Central memory CD8-positive, alpha-beta T cell (primary cell): ENCODE results near the gene ZNF500.

Source experiments
- ATAC-seq: fragments of 150-1000 bp; cut with Tn5 transposase; replicated peaks from 2 replicates; pipeline ENCODE4 v1.10.0; 2022; ENCODE audit warnings: mild to moderate bottlenecking, moderate FRiP score, moderate number of reproducible peaks; ENCODE audit not compliant: poor library complexity, severe bottlenecking; ENCODE audit errors: extremely low read depth
- DNase-seq, 2 donors: peaks; one replicate each; pipeline ENCODE4 v3.0.0; 2021; ENCODE audit warnings: low spot score in 2 of 2
- H3K27ac Mint-ChIP-seq: one replicate; pipeline ENCODE4 v1.8.0; 2022; ENCODE audit warnings: low read depth, mild to moderate bottlenecking, moderate library complexity, mixed read lengths
- H3K27me3 Mint-ChIP-seq: one replicate; pipeline ENCODE4 v1.8.0; 2022; ENCODE audit warnings: mixed read lengths
- H3K36me3 Mint-ChIP-seq: one replicate; pipeline ENCODE4 v1.8.0; 2022; ENCODE audit warnings: mild to moderate bottlenecking, moderate library complexity, mixed read lengths; ENCODE audit not compliant: insufficient read depth
- H3K4me1 Mint-ChIP-seq: one replicate; pipeline ENCODE4 v1.8.0; 2022; ENCODE audit warnings: mixed read lengths
- H3K4me3 Mint-ChIP-seq: one replicate; pipeline ENCODE4 v1.8.0; 2022; ENCODE audit warnings: mild to moderate bottlenecking, moderate library complexity, mixed read lengths
- H3K9me3 Mint-ChIP-seq: one replicate; pipeline ENCODE4 v1.8.0; 2022; ENCODE audit warnings: mixed read lengths

The ZNF500 gene

DNA sequence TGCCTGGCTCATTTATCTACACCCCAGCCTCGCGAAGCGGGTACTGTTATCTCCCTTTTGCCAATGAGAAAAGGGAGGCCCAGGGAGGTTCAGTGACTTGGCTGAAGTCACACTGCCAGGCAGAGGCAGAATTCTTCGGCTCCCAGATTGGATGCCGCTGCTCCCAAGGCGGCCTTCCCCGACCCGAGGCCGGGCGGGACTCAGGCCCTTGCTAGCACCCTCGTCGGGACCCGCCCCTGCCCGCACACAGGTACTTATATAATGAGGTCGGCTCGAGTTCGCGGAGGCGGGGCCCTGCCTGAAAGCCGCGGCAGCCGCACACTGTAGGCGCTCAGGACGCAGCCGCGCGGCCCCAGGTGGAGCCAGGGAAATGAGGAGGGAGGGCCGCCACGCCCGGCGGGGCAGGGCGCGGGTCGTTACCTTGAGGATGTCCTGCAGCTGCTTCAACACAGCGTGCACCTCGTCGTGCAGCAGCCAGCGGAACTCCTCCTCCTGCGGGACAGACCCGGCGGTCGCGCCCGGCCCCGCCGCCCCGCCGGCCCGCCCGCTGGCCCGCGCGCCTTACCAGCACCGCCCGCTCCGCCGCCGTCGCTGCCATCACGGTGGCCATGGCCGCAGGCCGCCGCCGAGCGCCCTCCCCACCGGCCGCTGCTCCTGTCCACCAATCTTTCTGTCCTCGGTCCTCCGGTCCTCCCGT is 35.1 kb upstream of the ZNF500 start, which contains the start of gene ROGDI:
ROGDI (minus strand) TSS at position 672 of the 697 bp plus-strand sequence; CDS start at position 610, 62 bp downstream.
- Mint-ChIP-seq H3K27ac (peak within 1 kb of the TSS; percentile 68), H3K9me3 (no peaks in the 10 kb centered on the region), H3K27me3 (no peaks in the 10 kb centered on the region), H3K36me3 (peaks cover 8% of the 10 kb centered on the region), H3K4me1 (peaks cover 12% of the 10 kb centered on the region), H3K4me3 (peak within 1 kb of the TSS; percentile 87)
- DNase-seq (peak; percentile 58 to 64), ATAC-seq (peak; percentile 73)

DNA sequence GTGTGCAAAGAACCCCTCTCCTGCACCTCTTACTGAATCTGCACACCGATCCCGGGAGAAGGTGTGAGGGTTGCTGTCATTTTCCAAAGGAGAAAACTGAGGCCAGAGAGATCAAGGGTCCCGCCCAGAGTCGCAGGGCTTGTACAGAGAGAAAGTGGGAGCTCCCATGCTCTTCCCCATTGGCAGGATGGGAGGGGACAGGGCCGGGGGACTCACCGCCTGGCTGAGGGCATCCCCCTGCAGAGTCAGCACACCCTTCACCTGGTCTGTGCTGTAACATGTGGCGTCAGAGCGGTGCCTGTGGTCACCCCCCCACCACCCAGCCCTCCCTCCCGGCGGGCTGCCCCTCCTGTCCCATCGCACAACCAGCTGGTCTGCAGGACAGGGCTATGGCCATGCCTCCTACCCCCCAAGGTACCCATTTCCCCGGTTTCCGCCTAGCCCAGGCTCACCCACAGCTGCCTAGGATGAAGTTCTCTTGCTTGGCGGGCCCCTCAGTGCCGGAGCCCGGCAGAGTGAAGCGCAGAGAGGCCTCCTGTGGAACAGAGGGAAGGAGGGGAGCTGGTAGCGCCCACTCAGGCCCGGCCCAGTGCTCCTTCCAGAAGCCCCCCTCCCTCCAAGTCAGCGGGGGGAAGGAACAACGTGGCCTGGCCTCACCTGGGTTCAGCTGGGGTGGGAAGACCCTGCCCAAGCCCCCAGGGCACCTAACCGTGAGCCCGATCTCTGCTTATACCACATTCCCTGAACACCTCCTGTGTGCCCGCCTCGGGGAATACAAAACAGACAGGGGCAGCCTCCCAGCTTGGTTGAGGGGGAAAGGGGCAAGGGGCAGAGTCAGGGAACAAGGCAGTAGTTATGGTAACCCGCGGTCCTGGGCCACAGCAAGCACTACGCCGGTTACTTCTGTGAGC is 34.3 kb upstream of the ZNF500 start:
- Mint-ChIP-seq H3K4me3 (peak overlapping the region; percentile 87), H3K4me1 (peaks cover 12% of the 10 kb centered on the region), H3K27ac (peak overlapping the region; percentile 68), H3K27me3 (no peaks in the 10 kb centered on the region), H3K36me3 (peaks cover 6% of the 10 kb centered on the region), H3K9me3 (no peaks in the 10 kb centered on the region)
- DNase-seq (no peak), ATAC-seq (no peak)

DNA sequence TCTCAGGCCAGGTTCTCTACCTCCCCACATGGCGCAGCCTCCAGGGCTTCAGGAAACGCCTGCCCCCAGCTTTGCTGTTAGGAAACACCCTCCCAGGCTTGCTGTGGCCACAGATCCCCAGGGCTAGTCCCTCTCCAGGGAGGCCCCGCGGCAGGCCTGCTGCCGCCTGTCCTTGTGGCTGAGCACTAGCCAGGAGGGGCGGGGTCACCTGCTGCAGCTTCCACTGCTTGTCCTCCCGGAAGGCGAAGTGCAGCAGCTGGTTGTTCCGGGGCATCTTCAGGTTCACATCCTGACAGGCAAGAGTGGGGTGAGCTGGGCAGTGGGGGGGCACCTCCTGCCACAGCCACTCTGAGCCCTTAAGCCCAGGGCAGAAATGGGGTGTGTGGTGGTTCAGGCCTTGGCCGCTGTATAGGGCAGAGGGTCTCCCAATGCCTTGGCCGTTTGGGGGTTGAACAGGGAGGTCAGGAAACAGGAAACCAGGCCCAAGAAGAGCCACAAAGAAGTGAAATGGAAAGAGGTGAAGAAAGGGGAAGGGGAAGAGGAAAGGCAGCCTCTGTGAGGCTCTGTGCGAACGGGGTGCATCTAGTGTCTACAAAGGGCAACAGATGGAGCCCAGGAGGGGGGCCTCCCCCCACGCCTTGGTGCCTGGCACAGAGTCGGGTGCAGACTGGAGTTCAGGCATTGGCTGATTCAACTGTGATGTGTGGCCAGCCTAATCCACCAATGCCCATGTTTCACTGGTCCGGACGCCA is 33.5 kb upstream of the ZNF500 start:
- no peaks in the 10 kb centered on the region for H3K27me3 Mint-ChIP-seq
- H3K4me1 Mint-ChIP-seq = peaks cover 12% of the 10 kb centered on the region
- H3K9me3 Mint-ChIP-seq = no peaks in the 10 kb centered on the region
- H3K36me3 Mint-ChIP-seq = peaks cover 4% of the 10 kb centered on the region
- no peak for ATAC-seq
- peak overlapping the region; percentile 59 for H3K4me3 Mint-ChIP-seq
- no peak overlapping the region for H3K27ac Mint-ChIP-seq
- no peak for DNase-seq

DNA sequence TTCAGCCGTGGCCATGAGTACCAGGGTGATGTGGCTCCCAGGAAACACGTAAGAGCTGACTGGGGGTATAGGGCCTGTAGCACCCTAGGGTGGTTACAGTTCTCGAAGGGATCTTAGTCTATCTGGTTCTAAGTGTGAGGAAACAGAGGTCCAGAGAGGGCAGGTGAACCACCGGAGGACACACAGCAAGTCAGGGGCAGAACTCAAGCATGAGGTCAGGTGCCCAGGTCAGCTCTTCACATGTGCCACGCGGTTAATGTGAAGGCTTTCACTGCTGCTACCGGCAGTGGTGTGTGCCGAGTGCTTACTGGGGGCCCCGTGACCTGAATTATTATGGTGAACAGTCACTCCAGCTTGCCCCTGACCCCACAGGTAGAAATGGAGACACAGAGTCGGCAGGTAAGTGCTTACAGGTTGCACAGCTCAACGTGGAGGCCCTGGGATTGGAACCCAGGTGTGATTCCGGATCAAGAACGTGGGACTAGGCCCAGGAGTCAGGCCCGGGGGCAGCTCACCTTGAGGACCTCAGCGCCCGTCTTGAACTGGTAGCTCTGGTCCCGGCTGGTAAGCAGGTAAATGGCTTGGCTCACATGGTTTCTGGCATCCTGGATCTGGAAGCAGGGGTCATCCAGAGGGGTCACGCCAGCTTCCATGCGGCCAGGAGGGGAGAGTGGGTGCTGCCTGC is 32.4 kb upstream of the ZNF500 start:
- Mint-ChIP-seq H3K36me3 (peaks cover 2% of the 10 kb centered on the region), H3K4me3 (no peak overlapping the region), H3K27ac (no peak overlapping the region), H3K9me3 (no peaks in the 10 kb centered on the region), H3K27me3 (no peaks in the 10 kb centered on the region), H3K4me1 (peaks cover 12% of the 10 kb centered on the region)
- DNase-seq = no peak
- ATAC-seq = no peak

DNA sequence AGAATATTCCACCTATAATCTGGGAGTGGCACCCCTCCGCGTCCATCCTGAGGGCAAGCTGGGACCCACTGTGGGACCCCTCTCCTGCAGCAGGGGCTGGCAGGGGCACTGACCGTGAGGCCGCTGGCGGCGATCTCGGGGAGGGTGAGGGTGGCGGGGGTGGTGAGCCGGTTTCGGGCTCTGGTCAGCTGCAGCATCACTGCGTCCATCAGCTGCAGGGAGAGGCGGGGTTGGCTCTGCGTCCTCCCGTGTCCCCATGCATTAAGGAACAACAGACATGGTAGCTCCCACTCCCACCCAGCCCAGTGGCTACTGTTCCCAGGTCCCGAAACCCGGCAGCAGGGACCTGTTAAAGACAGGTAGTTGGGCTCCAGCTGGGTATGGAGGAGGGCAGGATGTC is 31.5 kb upstream of the ZNF500 start:
- peaks cover 2% of the 10 kb centered on the region for H3K36me3 Mint-ChIP-seq
- DNase-seq (no peak), ATAC-seq (no peak)
- no peaks in the 10 kb centered on the region for H3K27me3 Mint-ChIP-seq
- H3K27ac Mint-ChIP-seq = no peak overlapping the region
- no peak overlapping the region for H3K4me3 Mint-ChIP-seq
- peaks cover 6% of the 10 kb centered on the region for H3K4me1 Mint-ChIP-seq
- H3K9me3 Mint-ChIP-seq = no peaks in the 10 kb centered on the region

DNA sequence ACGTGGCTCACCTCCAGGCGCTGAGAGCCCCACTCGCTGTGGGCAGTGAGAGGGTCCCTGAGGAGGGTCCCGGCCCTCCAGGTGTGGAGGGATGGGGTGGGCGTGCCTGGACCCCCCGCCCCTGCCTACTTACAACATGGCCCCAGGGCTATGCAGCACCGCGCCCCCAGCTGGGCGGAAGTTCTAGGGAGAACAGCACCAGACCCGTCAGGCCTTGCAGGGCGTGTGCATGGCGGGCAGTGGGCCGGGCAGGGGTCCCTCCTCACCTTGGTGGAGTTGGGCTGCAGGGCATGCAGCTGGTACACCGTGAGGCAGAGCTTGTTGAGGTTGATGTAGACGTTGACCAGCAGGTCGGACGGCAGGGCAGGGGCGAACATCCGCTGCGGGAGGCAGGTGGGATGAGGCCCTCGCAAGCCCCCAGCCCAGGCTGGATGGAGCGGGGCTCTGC is 30.9 kb upstream of the ZNF500 start:
- no peaks in the 10 kb centered on the region for H3K9me3 Mint-ChIP-seq
- DNase-seq (no peak), ATAC-seq (no peak)
- no peaks in the 10 kb centered on the region for H3K27me3 Mint-ChIP-seq
- H3K4me1 Mint-ChIP-seq = peaks cover 6% of the 10 kb centered on the region
- H3K4me3 Mint-ChIP-seq = no peak overlapping the region
- peaks cover 2% of the 10 kb centered on the region for H3K36me3 Mint-ChIP-seq
- no peak overlapping the region for H3K27ac Mint-ChIP-seq

DNA sequence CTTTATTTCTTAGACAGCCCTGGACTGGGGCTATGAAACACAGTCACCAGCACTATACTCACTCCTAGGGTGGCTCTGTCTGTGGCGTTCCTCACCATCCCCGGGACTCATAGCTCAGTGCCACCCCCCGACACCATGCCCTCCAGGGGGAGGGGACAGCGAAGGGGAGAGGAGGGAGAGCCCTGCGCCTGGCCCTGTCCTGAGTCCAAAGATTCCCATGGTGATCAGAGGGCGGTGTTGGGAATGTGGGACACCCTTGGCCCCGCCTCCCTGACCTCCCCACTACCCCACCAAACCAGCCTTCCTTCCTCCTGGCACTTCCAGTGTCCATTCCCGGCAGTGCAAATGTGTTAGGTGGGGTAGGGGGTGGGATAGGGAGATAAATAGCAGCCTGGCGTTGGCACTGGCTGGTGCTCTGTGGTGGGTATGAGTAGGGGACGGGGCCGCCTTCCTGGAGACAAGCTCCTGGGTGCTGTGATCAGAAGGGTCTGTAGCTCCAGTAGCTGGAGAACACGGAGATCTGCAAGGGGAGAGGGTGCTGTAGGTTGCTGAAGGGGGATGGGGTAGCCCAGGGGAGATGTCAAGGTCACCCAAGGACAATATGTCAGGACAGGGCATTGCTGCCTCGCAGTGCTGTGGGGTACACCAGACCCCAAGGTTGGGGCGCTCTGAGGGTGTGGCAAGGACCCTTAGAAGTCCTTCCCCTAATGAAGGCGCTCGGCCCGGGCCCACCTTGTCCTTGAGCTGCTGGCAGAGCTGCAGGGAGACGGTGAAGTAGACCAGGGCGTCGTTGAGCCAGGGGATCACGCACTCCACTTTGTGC is 30.2 kb upstream of the ZNF500 start:
- Mint-ChIP-seq H3K4me3 (no peak overlapping the region), H3K36me3 (peaks cover 2% of the 10 kb centered on the region), H3K9me3 (no peaks in the 10 kb centered on the region), H3K4me1 (peaks cover 6% of the 10 kb centered on the region), H3K27me3 (no peaks in the 10 kb centered on the region), H3K27ac (no peak overlapping the region)
- no peak for DNase-seq
- no peak for ATAC-seq

DNA sequence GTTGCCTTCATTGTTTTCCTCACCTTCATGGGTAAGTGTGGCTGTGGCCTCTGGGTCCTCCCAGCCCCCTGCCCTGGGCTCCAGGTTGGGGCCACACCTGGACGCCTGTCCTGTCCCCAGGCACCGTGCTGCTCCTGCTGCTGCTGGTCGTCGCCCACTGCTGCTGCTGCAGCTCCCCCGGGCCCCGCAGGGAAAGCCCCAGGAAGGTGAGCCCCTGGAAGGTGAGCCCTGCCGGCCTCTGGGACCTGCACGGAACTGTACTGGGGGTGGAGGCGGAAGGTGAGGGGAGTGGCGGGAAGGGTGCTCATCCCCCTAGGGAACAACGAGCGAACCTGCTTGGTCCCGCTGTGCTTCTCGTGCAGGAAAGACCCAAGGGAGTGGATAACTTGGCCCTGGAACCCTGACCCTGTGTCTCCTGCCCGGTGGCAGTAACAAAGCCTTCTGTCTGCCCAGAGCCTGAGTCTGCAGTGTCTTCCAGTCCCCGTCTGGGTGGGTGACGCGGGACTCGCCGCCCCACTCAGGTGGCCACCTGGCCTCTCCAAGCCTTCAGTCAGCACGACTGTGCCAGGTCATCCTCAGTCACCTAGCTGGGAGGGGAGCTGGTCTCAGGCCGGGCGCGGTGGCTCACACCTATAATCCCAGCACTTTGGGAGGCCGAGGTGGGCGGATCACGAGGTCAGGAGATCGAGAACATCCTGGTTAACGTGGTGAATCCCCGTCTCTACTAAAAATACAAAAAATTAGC is 29.0 kb upstream of the ZNF500 start:
- Mint-ChIP-seq H3K27me3 (no peaks in the 10 kb centered on the region), H3K9me3 (no peaks in the 10 kb centered on the region), H3K4me3 (no peak overlapping the region), H3K4me1 (no peaks in the 10 kb centered on the region), H3K36me3 (peaks cover 2% of the 10 kb centered on the region), H3K27ac (no peak overlapping the region)
- ATAC-seq (no peak), DNase-seq (no peak)

DNA sequence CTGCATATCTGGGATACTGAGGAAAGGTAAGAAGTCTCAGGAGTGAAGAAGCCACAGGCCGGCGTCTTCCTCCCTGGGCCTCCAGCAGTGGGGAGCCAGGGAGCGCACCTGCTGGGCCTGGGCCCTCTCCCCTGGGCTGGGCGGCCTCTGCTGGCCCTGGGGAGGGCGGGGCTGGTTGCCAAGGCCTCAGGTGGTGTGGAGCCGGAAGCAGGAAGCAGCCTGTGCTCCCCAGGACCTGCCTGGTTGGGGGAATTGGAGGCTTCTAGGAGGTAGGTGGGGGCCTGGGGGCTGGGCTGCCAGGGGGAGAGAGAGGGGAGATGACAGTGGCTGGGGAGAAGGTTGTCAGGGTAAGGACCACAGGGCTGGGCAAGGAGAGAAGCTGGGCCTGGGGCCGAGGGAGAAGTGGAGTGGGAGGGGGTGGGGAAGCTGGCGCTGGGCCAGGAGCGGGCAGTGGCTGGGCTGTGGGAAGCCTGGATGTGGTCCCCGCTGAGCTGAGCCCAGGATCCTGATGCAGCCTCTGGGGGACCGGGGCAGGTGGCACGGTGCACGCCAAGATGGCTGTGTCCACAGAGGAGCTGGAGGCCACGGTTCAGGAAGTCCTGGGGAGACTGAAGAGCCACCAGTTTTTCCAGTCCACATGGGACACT is 28.3 kb upstream of the ZNF500 start, which contains the start of gene SMIM22:
SMIM22 (plus strand) TSS at position 189 of the 647 bp plus-strand sequence; CDS start at position 555, 366 bp downstream.
- no peak within 1 kb of the TSS for H3K4me3 Mint-ChIP-seq
- H3K36me3 Mint-ChIP-seq = no peaks in the 10 kb centered on the region
- ATAC-seq (no peak), DNase-seq (no peak)
- H3K4me1 Mint-ChIP-seq = no peaks in the 10 kb centered on the region
- no peak within 1 kb of the TSS for H3K27ac Mint-ChIP-seq
- no peaks in the 10 kb centered on the region for H3K27me3 Mint-ChIP-seq
- no peaks in the 10 kb centered on the region for H3K9me3 Mint-ChIP-seq

DNA sequence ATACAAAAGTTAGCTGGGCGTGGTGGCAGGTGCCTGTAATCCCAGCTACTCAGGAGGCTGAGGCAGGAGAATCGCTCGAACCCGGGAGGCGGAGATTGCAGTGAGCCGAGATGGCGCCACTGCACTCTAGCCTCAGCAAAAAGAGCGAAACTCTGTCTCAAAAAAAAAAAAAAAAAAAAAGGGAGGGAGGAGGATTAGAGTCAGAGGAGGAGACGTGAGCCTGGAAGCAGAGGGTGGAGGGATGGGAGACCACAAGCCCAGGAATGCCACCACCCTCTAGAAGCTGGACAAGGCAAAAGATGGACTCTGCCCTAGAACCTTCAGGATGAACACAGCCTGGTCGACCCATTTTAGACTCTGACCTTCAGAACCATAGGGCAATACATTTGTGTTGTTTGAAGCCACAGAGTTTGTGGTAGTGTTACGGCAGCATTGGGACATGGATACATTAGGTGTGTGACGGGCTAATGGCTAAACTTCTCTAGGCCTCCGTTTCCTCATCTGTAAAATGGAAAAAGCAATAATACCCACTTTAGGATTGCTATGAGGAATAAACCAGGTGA is 26.1 kb upstream of the ZNF500 start:
- Mint-ChIP-seq H3K4me3 (no peak overlapping the region), H3K27ac (no peak overlapping the region), H3K36me3 (no peaks in the 10 kb centered on the region), H3K27me3 (no peaks in the 10 kb centered on the region), H3K9me3 (no peaks in the 10 kb centered on the region), H3K4me1 (no peaks in the 10 kb centered on the region)
- ATAC-seq (no peak), DNase-seq (no peak)
